ENCODE results near the gene NRXN3.

NRXN3 gene

GRCh38 chr14:78319887-78320635, 149.9 kb downstream of the NRXN3 start:
- DNase-seq = no peak

- DNase-seq = no peak
Observed at GRCh38 chr14:78324353-78324752, 154.2 kb downstream of the NRXN3 start.

GRCh38 chr14:78325911-78326310, 155.7 kb downstream of the NRXN3 start:
- DNase-seq = no peak

- DNase-seq = peak in 1 of 51 donors; percentile 6
Observed at GRCh38 chr14:78327426-78328221, 157.5 kb downstream of the NRXN3 start.

GRCh38 chr14:78329371-78329770, 159.2 kb downstream of the NRXN3 start:
- no peak for DNase-seq

DNA sequence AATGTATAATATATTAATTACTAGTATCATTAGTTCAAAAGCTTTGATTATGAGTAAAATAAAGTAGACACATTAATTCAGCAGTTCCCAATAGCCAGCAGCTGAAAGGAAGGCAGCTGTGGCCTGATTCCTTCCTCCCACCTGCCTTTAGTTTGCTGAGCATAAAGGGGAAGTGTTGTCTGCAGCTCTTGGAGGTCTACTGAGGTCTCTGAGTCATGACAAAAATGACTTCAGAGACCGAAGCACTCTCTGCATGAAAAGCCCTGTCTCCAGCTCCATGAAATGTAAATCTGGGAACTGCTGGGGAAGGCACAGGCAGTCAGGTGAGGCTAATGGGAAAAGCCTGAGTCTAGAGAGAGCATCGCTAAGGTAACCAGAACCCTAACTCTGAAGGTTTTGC, 165.4 kb downstream of the NRXN3 start:
- DNase-seq = no peak

DNA sequence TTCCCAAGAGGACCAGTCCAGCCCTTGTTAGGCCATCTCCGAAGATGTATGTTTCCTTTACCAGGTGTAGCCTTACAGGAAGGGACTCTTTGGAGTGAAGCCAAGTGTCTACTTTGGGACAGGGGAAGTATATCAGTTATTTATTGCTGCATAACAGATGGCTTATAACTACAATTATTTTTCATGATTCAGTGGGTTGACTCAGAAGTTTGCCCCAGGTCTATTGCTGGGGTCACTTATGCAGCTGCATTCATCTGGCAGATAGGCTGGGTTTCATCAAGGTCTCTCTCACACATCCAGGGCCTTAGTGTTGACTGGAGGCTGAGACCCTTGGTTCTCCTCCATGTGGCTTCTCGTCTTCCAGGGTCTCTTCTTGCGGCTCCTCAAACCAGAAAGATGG, 170.1 kb downstream of the NRXN3 start:
- DNase-seq = no peak

DNA sequence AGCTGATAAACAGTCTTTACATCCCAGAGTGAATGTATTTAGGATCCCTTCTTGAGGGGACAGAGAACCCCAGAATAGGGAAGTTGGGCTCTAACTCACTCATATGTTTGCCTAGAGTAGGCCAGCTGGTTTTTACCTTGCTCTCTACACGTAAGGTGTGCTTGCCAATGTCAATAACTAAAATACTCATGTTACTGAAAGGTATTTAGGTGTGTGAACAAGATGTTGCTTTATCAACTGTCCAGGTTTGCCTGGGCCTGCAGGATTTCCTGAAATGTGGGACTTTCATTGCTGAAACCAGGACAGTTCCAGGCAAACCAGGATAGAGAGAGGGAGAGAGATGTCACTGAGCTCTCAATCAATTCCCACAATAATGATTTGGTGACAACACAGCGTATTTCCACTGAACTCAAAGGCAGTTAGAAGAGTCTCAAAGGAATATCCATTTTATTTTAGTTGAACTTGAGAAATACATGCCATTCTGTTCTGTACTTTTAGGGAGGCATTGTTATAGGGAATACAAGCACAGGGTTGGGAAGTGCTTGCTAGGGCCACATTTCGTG, 171.7 kb downstream of the NRXN3 start:
- no peak for DNase-seq

- DNase-seq = no peak
Observed at GRCh38 chr14:78342879-78343278, 172.7 kb downstream of the NRXN3 start.

DNA sequence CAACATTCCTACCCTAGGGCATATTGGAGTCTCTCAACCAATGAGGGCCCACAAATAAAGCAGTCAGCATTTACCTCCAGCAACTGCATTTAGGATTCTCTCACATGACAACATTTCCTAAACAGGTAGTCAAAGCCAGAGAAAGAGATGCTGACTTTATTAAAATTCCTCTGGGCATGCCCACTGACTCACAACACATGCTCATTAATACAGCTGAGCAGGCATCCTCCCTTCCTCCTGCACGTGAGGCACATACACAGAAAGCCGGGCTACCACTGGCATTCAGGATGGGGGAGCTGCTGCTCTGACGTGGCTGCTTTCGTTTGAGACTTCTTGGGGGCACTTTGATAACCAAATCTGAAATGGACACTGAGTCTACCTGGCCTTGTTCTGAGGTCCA, 174.1 kb downstream of the NRXN3 start:
- DNase-seq = no peak

GRCh38 chr14:78345131-78345744, 175.1 kb downstream of the NRXN3 start:
- no peak for DNase-seq

GRCh38 chr14:78346747-78347146, 176.6 kb downstream of the NRXN3 start:
- DNase-seq = no peak

DNA sequence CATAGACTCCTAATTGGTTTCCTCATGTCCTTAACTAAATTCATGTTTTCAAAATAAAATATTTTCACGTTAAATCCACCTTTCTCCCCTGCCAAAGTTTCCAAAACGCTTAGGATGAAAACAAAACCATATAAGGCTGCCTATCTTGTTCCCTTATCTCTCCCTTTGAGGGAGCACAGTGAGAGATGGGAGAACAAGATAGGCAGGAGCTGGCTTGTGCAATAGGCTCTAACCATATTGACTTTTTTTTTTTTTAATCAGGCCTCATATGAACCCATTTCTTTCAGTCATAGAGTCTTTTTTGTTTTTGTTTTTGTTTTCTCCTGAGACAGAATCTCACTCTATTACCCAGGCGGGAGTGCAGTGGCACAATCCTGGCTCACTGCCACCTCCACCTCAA, 184.9 kb downstream of the NRXN3 start:
- no peak for DNase-seq

GRCh38 chr14:78356391-78356790, 186.2 kb downstream of the NRXN3 start:
- peak in 27 of 51 donors; percentile 0 to 55 (median 27) for DNase-seq

DNA sequence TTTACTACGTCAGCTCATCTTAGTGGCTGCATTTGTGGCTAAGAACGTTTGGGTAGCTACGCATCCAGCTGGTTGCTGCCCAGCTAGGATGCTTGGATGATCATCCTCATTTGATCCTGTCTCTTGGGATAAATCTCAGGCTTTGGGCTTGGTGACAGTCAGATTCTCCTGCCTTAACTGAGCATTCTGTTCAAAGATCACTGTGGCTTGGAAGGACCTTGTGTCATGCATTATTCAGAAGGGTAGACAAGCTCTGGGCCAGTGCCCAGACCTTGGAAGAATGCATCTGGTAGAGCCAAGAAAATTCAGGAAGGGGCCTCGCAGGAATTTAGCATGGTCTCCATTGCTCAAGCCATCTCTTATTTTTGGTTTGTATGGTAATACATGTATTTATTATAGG, 188.4 kb downstream of the NRXN3 start:
- peak in 23 of 51 donors; percentile 1 to 65 (median 18) for DNase-seq

DNA sequence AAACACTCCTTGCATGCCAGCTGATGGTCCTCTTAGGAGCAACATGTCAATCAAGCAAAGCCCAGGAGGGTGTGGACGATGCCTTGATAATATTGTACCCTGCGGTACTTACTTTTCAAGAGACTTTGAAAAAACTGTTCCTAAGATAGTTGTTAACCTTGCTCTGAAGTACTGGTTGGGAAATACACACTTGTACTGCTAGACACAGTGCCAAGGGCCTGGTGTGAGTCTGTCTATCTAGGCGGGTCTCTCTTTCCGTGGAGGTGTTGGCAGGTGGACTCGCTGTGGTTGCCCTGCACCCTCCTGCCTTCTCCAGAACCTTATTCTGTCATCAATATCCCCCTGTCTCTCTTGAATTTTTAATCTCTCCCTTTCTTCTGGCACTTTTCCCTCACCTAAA, 189.4 kb downstream of the NRXN3 start:
- DNase-seq = no peak

DNA sequence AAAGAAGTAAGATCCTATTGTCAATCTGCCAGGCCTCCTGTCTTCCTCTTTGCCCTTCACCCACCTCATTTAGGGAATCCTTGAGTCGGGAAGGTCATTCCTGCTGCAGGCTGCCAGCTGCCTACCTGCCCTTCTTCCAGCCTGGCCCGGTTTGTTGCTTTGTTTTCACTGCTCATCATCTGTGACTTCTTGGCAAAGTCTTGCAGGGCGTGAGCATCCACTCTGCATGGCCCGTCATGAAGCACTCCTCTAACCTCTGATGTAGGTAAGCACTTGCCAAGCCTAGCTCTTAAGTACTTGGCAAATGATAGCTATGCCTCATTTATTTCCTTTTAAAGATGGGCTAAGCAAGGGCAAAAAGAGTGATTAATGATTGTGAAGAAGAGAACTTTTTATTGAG, 192.8 kb downstream of the NRXN3 start:
- DNase-seq = no peak

DNA sequence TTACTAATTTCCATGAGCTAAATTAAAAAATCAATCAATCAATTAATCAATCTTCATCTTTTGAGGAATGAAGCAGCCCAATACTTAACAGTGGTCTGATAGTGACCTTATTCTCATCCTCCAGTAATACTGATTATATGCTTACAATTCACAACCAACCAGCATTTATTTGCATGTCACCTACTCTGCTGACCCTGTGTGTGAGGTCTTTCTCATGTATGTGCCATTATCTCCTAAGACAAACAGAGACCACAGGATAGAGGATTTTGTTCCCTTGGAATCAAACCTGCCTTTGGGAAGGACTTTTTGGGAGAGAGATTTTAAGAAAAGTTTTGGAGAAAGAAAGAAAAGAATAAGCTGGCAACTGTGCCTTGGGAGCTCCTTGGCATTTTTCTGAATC, 197.2 kb downstream of the NRXN3 start:
- no peak for DNase-seq

DNA sequence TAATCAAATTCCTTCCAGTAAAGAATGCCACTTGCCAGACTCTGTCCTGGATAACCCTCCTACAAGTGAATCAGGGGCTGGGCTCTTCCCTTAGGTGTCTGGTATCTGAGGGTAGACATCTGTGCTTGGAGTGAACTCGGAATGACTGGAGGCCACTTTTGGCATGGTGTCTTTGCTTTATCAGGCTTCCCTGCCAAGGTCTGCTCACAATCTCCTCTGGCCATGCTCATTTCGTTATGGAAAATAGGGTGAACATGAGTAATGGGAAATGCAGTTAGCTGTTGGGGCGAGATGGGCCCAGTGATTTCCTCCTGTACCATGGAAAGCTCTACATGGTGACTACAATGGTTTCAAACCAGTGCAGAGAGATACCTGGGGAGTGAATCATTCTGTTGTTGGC, 212.9 kb downstream of the NRXN3 start:
- no peak for DNase-seq

GRCh38 chr14:78398216-78398615, 228.0 kb downstream of the NRXN3 start:
- no peak for DNase-seq

- DNase-seq = peak in 1 of 51 donors; percentile 4
Observed at GRCh38 chr14:78399316-78399889, 229.2 kb downstream of the NRXN3 start.

DNA sequence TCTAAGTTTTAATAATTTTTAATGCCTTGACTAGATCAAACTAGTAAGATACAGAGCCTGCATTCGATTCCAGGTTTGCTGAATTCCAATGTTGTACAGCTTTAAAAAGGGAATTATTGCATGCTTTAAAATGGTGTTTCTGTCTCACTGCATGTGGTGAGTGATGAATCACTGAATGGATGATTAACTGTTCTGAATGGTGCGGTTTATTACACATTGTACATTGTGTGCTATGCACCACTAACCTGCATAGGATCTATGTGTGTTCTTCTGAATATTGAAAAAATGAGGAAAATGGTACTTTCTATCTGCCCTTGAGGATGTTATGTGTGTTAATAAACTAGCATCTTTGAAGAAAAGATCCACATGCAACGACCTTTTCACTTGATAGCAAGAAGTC, 231.7 kb downstream of the NRXN3 start:
- no peak for DNase-seq

All from hypothalamus (tissue), 51 donors.